Measurements from ENCODE around the gene OBSCN.
"Not testable (repeated sequence)": the region's sequence is repeated elsewhere in the genome, so short reads cannot be mapped to it uniquely, and the experiment has no call there.

The OBSCN gene

GRCh38 chr1:228233136-228233535 is 25.3 kb downstream of the OBSCN start:
- DNase-seq: no peak

DNA sequence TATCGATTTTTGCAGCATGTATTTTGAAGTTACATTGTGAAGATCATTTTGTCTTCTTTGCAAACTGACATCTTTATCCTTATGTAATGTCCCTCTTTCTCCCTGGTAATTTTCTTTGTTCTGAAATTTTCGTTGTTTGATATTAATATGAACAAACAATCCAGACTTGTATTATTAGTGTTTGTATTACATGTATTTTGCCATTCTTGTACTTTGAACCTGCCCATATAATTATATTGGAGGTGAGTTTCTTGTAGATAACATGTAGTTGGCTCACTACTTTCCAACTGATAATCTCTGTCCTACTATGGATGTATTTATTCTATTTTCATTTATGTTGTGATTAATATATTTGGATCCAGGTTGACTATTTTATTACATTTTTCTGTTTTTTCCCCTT is 27.1 kb downstream of the OBSCN start:
- DNase-seq: no peak

DNA sequence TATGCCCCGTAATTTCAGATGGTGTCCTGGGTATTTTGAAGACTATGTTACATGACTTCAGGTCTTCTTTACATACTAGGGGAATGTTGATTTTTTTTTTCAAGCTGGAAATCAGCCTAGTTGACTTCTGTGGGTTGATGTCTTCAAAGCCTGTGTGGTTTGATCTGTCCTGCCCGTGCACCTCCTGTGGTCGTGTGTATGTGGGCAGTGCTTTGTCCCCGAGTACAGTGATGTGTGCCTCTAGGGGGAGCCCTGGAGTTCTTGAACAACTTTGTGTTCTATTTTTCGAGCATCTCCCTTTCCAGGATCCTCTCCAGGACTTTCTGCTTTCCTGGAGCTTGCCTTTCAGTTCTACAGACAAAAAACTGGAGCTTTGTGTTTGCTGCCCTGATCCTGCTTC is 28.9 kb downstream of the OBSCN start:
- DNase-seq: no peak

DNA sequence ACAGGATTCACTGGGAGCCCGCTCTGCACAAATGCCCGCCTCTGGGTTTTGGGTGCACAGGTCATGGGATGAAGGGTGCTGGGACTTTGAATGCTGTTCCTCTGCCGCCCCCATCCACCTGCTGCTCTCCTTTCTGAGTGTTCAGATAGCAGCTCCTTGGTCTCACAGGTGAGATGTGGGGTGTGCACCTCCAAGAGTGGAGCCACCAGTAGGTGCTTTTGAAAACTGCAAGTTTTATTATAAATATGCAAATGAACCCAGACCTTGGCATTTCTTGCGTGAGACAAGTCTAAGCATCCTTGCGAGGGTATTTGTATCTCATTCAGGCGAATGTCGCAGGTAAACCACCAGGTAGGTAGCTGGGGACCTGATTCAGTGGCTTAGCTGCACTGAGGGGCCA is 30.2 kb downstream of the OBSCN start:
- DNase-seq: no peak

- no peak for DNase-seq
Measured at GRCh38 chr1:228238461-228238860, 30.6 kb downstream of the OBSCN start.

GRCh38 chr1:228240411-228241240 is 32.8 kb downstream of the OBSCN start:
- DNase-seq: no peak

- no peak for DNase-seq
Measured at GRCh38 chr1:228241259-228241658, 33.4 kb downstream of the OBSCN start.

DNA sequence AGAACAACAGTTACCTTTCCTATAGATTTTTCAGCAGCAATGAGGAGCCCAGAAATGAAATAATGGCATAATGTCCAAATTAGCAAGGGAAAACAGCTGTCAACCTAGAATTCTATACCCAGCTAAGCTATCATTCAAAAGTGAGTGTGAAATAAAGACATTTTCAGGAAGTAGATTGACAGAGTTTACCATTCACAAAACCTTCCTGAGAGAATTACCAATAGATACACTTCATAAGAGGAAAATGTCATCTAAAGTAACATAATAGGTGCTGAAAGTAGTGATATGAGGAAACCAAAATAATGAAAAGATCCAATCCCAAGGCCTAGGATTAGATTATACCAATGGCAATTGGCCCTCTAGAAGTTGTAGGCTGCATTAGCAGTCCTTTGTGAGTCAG is 34.6 kb downstream of the OBSCN start:
- DNase-seq: no peak

DNA sequence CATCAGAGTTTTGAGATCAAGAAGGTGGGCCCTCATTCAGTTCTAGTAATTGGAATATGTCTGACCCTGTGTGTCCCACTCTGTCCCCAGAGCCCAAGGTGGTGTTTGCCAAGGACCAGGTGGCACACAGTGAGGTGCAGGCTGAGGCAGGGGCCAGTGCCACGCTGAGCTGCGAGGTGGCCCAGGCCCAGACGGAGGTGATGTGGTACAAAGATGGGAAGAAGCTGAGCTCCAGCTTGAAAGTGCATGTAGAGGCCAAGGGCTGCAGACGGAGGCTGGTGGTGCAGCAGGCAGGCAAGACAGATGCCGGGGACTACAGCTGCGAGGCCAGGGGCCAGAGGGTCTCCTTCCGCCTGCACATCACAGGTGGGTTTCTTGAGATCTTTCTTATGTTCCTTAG is 35.2 kb downstream of the OBSCN start:
- DNase-seq: no peak

DNA sequence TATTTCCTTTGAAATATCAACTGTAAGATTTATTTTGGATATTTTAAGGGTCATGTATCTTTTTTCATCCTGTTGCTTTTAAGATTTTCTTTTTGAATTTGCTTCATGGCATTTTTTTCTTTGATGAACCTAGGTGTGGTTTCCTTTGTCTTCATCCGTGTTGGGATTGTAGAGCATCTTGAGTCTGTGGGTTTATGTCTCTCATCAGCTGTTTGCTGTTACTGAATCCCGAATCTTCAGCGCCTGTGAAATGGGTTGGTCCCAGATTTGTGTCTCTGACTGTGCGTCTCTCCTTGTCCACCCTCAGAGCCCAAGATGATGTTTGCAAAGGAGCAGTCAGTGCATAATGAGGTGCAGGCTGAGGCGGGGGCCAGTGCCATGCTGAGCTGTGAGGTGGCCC is 36.1 kb downstream of the OBSCN start:
- not testable (repeated sequence) for DNase-seq

DNA sequence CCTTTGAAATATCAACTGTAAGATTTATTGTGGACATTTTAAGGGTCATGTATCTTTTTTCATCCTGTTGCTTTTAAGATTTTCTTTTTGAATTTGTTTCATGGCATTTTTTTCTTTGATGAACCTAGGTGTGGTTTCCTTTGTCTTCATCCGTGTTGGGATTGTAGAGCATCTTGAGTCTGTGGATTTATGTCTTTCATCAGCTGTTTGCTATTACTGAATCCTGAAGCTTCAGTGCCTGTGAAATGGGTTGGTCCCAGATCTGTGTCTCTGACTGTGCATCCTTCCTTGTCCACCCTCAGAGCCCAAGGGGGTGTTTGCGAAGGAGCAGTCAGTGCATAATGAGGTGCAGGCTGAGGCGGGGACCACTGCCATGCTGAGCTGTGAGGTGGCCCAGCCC is 37.3 kb downstream of the OBSCN start:
- DNase-seq: no peak

DNA sequence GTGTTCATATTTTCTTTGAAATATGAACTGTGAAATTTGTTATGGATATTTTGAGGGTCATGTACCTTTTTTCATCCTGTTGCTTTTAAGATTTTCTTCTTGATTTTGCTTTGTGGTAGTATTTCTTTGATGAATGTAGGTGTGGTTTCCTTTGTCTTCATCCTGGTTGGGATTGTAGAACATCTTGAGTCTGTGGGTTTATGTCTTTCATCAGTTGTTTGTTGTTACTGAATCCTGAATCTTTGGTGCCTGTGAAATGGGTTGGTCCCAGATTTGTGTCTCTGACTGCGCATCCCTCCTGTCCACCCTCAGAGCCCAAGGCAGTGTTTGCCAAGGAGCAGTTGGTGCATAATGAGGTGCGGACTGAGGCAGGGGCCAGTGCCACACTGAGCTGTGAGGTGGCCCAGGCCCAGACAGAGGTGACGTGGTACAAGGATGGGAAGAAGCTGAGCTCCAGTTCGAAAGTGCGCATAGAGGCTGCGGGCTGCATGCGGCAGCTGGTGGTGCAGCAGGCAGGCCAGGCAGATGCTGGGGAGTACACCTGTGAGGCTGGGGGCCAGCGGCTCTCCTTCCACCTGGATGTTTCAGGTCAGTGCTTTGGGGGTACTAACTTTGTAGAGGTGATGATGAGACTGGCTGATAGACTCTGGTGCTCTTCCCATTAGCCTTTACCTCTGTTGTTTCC is 38.5 kb downstream of the OBSCN start:
- DNase-seq: no peak

- DNase-seq: no peak
Measured at GRCh38 chr1:228249513-228250305, 41.9 kb downstream of the OBSCN start.

GRCh38 chr1:228252476-228252875 is 44.6 kb downstream of the OBSCN start:
- DNase-seq: not testable (repeated sequence)

DNA sequence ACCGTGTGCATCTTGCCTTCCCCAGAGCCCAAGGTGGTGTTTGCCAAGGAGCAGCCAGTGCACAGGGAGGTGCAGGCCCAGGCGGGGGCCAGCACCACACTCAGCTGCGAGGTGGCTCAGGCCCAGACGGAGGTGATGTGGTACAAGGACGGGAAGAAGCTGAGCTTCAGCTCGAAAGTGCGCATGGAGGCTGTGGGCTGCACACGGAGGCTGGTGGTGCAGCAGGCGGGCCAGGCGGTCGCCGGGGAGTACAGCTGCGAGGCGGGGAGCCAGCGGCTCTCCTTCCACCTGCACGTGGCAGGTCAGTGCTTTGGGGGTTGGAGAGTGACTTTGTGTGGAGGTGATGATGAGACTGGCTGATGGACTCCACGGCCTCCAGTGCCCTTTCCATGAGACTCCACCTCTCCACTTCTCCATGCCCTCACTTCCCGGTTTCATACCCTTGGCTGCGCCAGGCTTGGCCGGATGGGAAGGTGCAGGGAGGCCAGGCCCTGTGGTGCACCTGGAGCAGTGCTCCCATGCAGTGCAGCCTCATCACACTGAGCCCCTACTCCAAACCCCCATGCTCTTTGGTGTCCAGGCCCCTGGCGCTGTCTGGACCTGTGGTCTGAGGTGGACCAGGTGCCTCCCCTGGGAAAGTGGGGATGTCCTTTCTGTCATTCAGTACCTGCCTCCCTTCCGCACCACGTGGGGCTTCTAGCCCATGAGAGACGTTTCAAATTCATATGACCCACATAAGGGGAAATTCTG is 49.0 kb downstream of the OBSCN start:
- DNase-seq: no peak

GRCh38 chr1:228258486-228258885 is 50.6 kb downstream of the OBSCN start:
- DNase-seq: no peak

- DNase-seq: no peak
Measured at GRCh38 chr1:228259368-228259894, 51.6 kb downstream of the OBSCN start.

DNA sequence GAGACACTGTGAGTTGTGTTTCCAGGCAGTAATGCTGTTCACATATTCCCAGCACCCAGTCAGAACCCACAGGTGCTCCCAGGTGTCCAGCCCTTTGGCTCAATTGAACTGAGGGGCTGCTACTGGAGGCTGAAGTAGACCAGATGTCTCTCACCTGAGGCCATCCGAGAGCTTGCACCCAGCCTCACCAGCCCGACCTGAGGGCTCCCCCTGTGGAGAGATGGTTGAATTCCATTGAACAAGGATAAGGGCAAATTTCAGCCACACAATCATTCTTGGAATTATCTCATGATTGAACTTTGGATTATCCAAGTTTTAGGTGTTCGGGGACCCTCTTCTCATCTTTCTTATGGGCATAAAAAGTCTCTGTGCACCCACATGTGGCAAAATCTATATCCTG is 52.1 kb downstream of the OBSCN start:
- no peak for DNase-seq

DNA sequence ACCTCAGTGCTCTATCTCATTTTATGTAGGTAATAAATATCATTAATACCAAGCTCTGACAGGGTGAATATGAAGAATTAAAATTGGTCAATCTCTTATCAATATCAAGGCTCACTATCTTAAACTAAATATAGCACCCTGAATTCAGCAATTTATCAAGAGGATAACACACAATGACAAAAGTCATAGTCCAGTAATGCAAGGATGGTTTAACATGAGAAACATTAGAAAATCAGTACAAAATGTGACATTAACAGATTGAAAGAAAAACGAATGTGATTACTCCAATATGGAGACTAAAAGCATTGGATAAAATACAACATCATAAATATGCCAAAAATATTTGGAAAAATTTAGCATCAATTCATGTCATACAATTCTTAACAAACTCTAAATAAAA is 53.9 kb downstream of the OBSCN start:
- DNase-seq: no peak

DNA sequence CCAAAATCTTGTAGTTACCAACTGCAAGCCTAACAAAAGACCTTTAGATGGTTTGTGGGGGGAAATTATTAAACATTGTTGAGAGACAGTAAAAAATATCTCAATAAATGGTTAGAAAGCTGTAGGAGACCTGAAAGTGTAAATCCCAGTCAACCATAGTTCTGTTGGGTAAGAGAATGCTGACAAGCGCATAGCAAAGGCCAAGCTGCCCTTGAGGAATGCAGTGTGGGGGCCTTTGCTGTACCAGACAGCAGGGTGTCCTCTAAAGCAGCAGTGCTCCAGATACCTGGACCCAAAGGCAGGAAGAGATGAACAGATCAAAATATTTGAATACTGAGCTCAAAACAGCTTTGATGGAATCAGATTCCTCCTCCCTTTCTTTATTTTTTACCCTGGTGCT is 54.6 kb downstream of the OBSCN start:
- DNase-seq: no peak

DNA sequence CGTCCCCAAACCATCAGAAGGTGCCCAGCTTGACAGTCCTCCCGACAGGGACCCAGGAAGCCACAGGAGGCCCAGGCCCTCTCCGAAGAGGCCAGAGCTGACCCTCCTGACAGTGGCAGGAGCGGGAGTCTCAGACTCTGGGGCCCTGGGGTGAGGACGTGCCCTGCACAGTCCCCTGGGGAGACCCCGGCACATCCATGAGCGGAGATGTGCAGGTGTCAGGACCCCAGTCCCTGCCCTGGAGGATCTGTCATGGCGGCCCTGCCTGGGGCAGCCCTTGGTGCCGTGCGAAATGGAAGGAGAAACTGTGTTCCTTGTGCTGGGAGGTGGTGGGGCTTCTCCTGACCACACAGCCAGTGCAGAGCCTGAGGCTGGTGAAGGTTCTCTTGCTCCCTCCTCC is 55.8 kb downstream of the OBSCN start:
- no peak for DNase-seq

DNA sequence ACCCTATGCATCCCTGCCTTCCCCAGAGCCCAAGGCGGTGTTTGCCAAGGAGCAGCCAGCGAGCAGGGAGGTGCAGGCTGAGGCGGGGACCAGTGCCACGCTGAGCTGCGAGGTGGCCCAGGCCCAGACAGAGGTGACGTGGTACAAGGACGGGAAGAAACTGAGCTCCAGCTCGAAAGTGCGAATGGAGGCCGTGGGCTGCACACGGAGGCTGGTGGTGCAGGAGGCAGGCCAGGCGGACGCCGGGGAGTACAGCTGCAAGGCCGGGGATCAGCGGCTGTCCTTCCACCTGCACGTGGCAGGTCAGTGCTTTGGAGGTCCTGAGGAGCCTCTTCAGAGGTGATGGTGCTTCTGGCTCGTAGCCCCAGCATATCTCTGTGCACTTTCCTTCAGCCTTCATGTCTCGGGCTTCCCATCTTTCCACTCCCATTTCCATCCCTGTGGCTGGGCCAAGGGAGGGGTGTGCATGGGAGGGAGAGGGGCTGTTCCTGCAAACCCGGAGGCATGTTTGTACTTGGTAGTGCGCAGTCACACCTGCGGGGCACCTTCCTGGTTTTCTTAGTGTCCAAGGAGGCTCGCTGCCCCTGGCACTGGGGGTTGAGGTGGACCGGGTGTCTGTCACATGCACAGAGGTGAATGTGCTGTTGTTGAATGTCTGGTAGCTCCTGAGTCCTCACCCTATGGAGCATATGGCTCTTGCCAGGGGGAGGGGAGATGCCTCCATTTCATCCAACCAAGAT is 56.4 kb downstream of the OBSCN start:
- DNase-seq: no peak
